HG02970 (cell line): ENCODE measurements around the gene NIN.

Source experiments
- ATAC-seq: cut with Tn5 transposase; IDR thresholded peaks from one replicate; pipeline ENCODE4 v1.9.1; 2021; ENCODE audit warnings: mild to moderate bottlenecking, moderate library complexity, moderate number of reproducible peaks; ENCODE audit not compliant: unreplicated experiment, low FRiP score

NIN gene

GRCh38 chr14:50830932-50831725 lies at the start of gene NIN:
TSS of gene NIN (minus strand) at chr14:50831162. CDS start at chr14:50822056, 9,106 bp downstream.
- ATAC-seq, result peak; percentile 80

- peak; percentile 67 for ATAC-seq
These were observed 44.6 kb upstream of the NIN start for GRCh38 chr14:50875359-50876070.

- ATAC-seq, result no peak
These were observed 43.8 kb upstream of the NIN start for GRCh38 chr14:50874757-50875156.

GRCh38 chr14:50871914-50872732 lies 41.2 kb upstream of the NIN start, which contains the start of gene ABHD12B:
TSS of gene ABHD12B (plus strand) at chr14:50872053. CDS start at chr14:50872175, 122 bp downstream.
- no peak for ATAC-seq

- ATAC-seq, result no peak
These were observed 40.3 kb upstream of the NIN start for GRCh38 chr14:50871228-50871627.

- no peak for ATAC-seq
These were observed 34.6 kb upstream of the NIN start for GRCh38 chr14:50865391-50866076.

GRCh38 chr14:50864946-50865345 lies 34.0 kb upstream of the NIN start:
- no peak for ATAC-seq

- no peak for ATAC-seq
These were observed 33.3 kb upstream of the NIN start for GRCh38 chr14:50864237-50864636.

GRCh38 chr14:50862036-50862570 lies 31.1 kb upstream of the NIN start:
- ATAC-seq, result no peak

GRCh38 chr14:50860478-50861086 lies 29.6 kb upstream of the NIN start:
- no peak for ATAC-seq

GRCh38 chr14:50859296-50859624 lies 28.3 kb upstream of the NIN start:
- no peak for ATAC-seq

GRCh38 chr14:50856660-50857059 lies 25.7 kb upstream of the NIN start:
- ATAC-seq, result no peak

- ATAC-seq, result no peak
These were observed 24.6 kb upstream of the NIN start for GRCh38 chr14:50855558-50855957.

- no peak for ATAC-seq
These were observed 23.6 kb upstream of the NIN start for GRCh38 chr14:50854521-50854920.

GRCh38 chr14:50853891-50854290 lies 22.9 kb upstream of the NIN start:
- no peak for ATAC-seq

- ATAC-seq, result no peak
These were observed 15.4 kb upstream of the NIN start for GRCh38 chr14:50846226-50846880.

GRCh38 chr14:50845166-50845565 lies 14.2 kb upstream of the NIN start:
- ATAC-seq, result no peak

GRCh38 chr14:50844391-50844790 lies 13.4 kb upstream of the NIN start:
- ATAC-seq, result no peak

- no peak for ATAC-seq
These were observed 8.7 kb upstream of the NIN start for GRCh38 chr14:50839691-50840090.
